H1 (cell line): ENCODE measurements around the gene TMEM245. TPM values are rescaled to one million over a fixed set of nuclear protein-coding genes. Genes with fewer than 3 reads are reported as not detected.

Experiments
- CTCF ChIA-PET: fragments of 300-600 bp; sonication (Branson Sonifier 250); formaldehyde crosslinking; loops from one replicate; lab custom pipeline; 2021; ENCODE audit not compliant: partially characterized antibody; lab: Charles Lee
- POLR2A ChIA-PET: fragments of 300-600 bp; sonication (Branson Sonifier 250); formaldehyde crosslinking; loops from one replicate; lab custom pipeline; 2021; ENCODE audit warnings: inconsistent platforms; ENCODE audit not compliant: partially characterized antibody; lab: Charles Lee
- DNase-seq, 2 experiments: peaks; one replicate each; pipeline versions ENCODE4 v3.0.0 to v3.0.0-alpha.2; 2010 to 2022; ENCODE audit warnings: low spot score in 2 of 2, low read depth in 1 of 2, mixed read lengths in 1 of 2
- FAIRE-seq: peaks from 2 replicates; lab custom pipeline; 2011; peaks lifted over from hg19 to GRCh38; lab: Jason Lieb, UNC
- H2AFZ ChIP-seq: 2 replicates; pipeline ENCODE4 v1.8.1; 2012; ENCODE audit warnings: low read length, inconsistent platforms
- H2AK5ac ChIP-seq: 2 replicates; pipeline ENCODE4 v1.6.1; 2013; ENCODE audit warnings: low read depth, low read length
- H2BK120ac ChIP-seq: replicated peaks from 2 replicates; pipeline ENCODE3; 2013; ENCODE audit warnings: low read depth, low read length, inconsistent platforms
- H2BK12ac ChIP-seq: 2 replicates; pipeline ENCODE4 v1.6.1; 2013; ENCODE audit warnings: low read depth, low read length
- H2BK15ac ChIP-seq: 2 replicates; pipeline ENCODE4 v1.6.1; 2013; ENCODE audit warnings: low read length
- H2BK20ac ChIP-seq: 2 replicates; pipeline ENCODE4 v1.6.1; 2013; ENCODE audit warnings: low read length
- H2BK5ac ChIP-seq: 2 replicates; pipeline ENCODE4 v1.6.1; 2013; ENCODE audit warnings: low read depth, low read length
- H3K14ac ChIP-seq: 2 replicates; pipeline ENCODE4 v1.6.1; 2013; ENCODE audit warnings: inconsistent platforms; ENCODE audit not compliant: insufficient read length
- H3K18ac ChIP-seq: 2 replicates; pipeline ENCODE4 v1.6.1; 2013; ENCODE audit warnings: low read length; ENCODE audit errors: extremely low read depth
- H3K23ac ChIP-seq: 2 replicates; pipeline ENCODE4 v1.6.1; 2013; ENCODE audit warnings: inconsistent platforms; ENCODE audit not compliant: insufficient read length
- H3K23me2 ChIP-seq: 2 replicates; pipeline ENCODE4 v1.6.1; 2013; ENCODE audit warnings: low read depth, low read length
- H3K27ac ChIP-seq: 2 replicates; pipeline ENCODE4 v1.6.1; 2011; ENCODE audit warnings: low read depth, low read length, inconsistent platforms
- H3K27me3 ChIP-seq, 4 experiments: replicated peaks in 1 of 4; 1 replicate in 1 of 4; 2 replicates in 3 of 4; pipeline versions ENCODE4 v1.6.1 to v1.8.1; 2011 to 2013; ENCODE audit warnings: low read length in 3 of 4, mild to moderate bottlenecking in 3 of 4, inconsistent platforms in 2 of 4, mixed read lengths in 2 of 4, moderate library complexity in 1 of 4; ENCODE audit not compliant: control insufficient read depth in 3 of 4, insufficient read depth in 3 of 4; ENCODE audit errors: extremely low read depth in 1 of 4
- H3K36me3 ChIP-seq, 4 experiments: 2 replicates each; pipeline versions ENCODE4 v1.6.1 to v1.8.1; 2011 to 2013; ENCODE audit warnings: mild to moderate bottlenecking in 4 of 4, low read length in 3 of 4, moderate library complexity in 2 of 4, control low read depth in 1 of 4, inconsistent platforms in 1 of 4; ENCODE audit not compliant: insufficient read depth in 4 of 4, control insufficient read depth in 2 of 4
- H3K4ac ChIP-seq: replicated peaks from 2 replicates; pipeline ENCODE3; 2013; ENCODE audit warnings: low read length, low read depth, mixed read lengths, inconsistent platforms; ENCODE audit not compliant: insufficient read length
- H3K4me1 ChIP-seq, 4 experiments: replicated peaks in 1 of 4; 1 replicate in 1 of 4; 2 replicates in 3 of 4; pipeline versions ENCODE4 v1.6.1 to v1.8.1; 2011 to 2013; ENCODE audit warnings: low read length in 3 of 4, inconsistent platforms in 2 of 4, mixed read lengths in 1 of 4; ENCODE audit not compliant: insufficient read depth in 4 of 4, control insufficient read depth in 3 of 4
- H3K4me2 ChIP-seq, 2 experiments: 2 replicates each; pipeline versions ENCODE4 v1.6.1 to v1.8.1; 2011 to 2013; ENCODE audit warnings: low read depth in 2 of 2, low read length in 2 of 2, control low read depth in 1 of 2, inconsistent platforms in 1 of 2, mild to moderate bottlenecking in 1 of 2; ENCODE audit not compliant: insufficient read depth in 1 of 2
- H3K4me3 ChIP-seq, 4 experiments: fragments of 200-600, 300-600 bp in 1 of 4; sonication (generic), shearing (Covaris generic), sonication (Bioruptor Twin) in 1 of 4; 2 replicates each; pipeline versions ENCODE4 v1.5.1 to v1.8.1; 2011 to 2016; ENCODE audit warnings: low read length in 4 of 4, low read depth in 3 of 4, control low read depth in 2 of 4, inconsistent platforms in 2 of 4, mild to moderate bottlenecking in 2 of 4, mixed read lengths in 1 of 4, moderate library complexity in 1 of 4; ENCODE audit not compliant: insufficient read depth in 2 of 4; ENCODE audit errors: extremely low read depth in 1 of 4
- H3K56ac ChIP-seq: replicated peaks from 2 replicates; pipeline ENCODE3; 2013; ENCODE audit warnings: low read depth, mild to moderate bottlenecking, mixed read lengths, low read length, inconsistent platforms; ENCODE audit not compliant: insufficient read length
- H3K79me1 ChIP-seq: 2 replicates; pipeline ENCODE4 v1.6.1; 2013; ENCODE audit warnings: low read depth, low read length, control low read depth
- H3K79me2 ChIP-seq, 2 experiments: 2 replicates each; pipeline versions ENCODE4 v1.6.1 to v1.8.1; 2012 to 2013; ENCODE audit warnings: low read length in 2 of 2, mild to moderate bottlenecking in 2 of 2, inconsistent platforms in 1 of 2; ENCODE audit not compliant: insufficient read depth in 2 of 2, control insufficient read depth in 1 of 2
- H3K9ac ChIP-seq, 4 experiments: replicated peaks in 1 of 4; 1 replicate in 1 of 4; 2 replicates in 3 of 4; pipeline versions ENCODE4 v1.6.1 to v1.8.1; 2011 to 2013; ENCODE audit warnings: low read depth in 3 of 4, low read length in 3 of 4, control low read depth in 2 of 4, mild to moderate bottlenecking in 2 of 4, moderate library complexity in 2 of 4, inconsistent platforms in 1 of 4; ENCODE audit errors: extremely low read depth in 1 of 4
- H3K9me3 ChIP-seq, 2 experiments: 2 replicates each; pipeline versions ENCODE4 v1.6.1 to v1.8.1; 2012 to 2013; ENCODE audit warnings: mild to moderate bottlenecking in 2 of 2, moderate library complexity in 2 of 2, control low read depth in 1 of 2, inconsistent platforms in 1 of 2, low read depth in 1 of 2, low read length in 1 of 2, mixed read lengths in 1 of 2; ENCODE audit not compliant: insufficient read depth in 2 of 2
- H4K20me1 ChIP-seq, 2 experiments: replicated peaks in 1 of 2; 2 replicates each; pipeline versions ENCODE3 to v1.8.1; 2011 to 2013; ENCODE audit warnings: inconsistent platforms in 2 of 2, low read length in 2 of 2, mild to moderate bottlenecking in 1 of 2; ENCODE audit not compliant: insufficient read depth in 2 of 2, control insufficient read depth in 1 of 2
- H4K5ac ChIP-seq: 2 replicates; pipeline ENCODE4 v1.6.1; 2013; ENCODE audit warnings: low read length, low read depth, mixed read lengths, inconsistent platforms; ENCODE audit not compliant: insufficient read length
- H4K8ac ChIP-seq: 2 replicates; pipeline ENCODE4 v1.8.0; 2013; ENCODE audit warnings: mild to moderate bottlenecking, moderate library complexity, low read length, inconsistent platforms; ENCODE audit not compliant: insufficient read depth; ENCODE audit errors: extremely low read depth
- H4K91ac ChIP-seq: replicated peaks from 2 replicates; pipeline ENCODE3; 2013; ENCODE audit warnings: low read length, mixed read lengths, inconsistent platforms; ENCODE audit not compliant: insufficient read length
- KDM4A ChIP-seq: IDR thresholded peaks from one replicate; pipeline ENCODE4 v1.7.1; 2012; ENCODE audit warnings: low read depth, mild to moderate bottlenecking, moderate library complexity, low read length, inconsistent platforms; ENCODE audit not compliant: severe bottlenecking
- PHF8 ChIP-seq: fragments of 200-600 bp; sonication (generic); conservative IDR thresholded peaks from 2 replicates; pipeline ENCODE4 v1.7.1; 2012; ENCODE audit warnings: low read depth, mild to moderate bottlenecking, inconsistent platforms, low read length, moderate library complexity
- POLR2A ChIP-seq, 2 experiments: IDR thresholded peaks; 1 replicate in 1 of 2; 2 replicates in 1 of 2; pipeline ENCODE4 v1.6.1; 2011; ENCODE audit warnings: low read depth in 2 of 2, low read length in 2 of 2, mild to moderate bottlenecking in 2 of 2; ENCODE audit errors: control extremely low read depth in 1 of 2
- TBP ChIP-seq: IDR thresholded peaks from 2 replicates; pipeline ENCODE4 v1.6.1; 2011; ENCODE audit warnings: low read depth, low read length, improper control_type of control experiment
- USF2 ChIP-seq: IDR thresholded peaks from 2 replicates; pipeline ENCODE4 v1.6.1; 2011; ENCODE audit warnings: low read length, improper control_type of control experiment
- ZNF274 ChIP-seq: IDR thresholded peaks from 2 replicates; pipeline ENCODE4 v1.7.0; 2012; ENCODE audit warnings: low read length, borderline replicate concordance; ENCODE audit errors: extremely low read depth
- WGBS, 2 experiments: shearing (Covaris generic) in 1 of 2; methylation state at CpG; one replicate each; pipeline versions ENCODE4 v1.1.6 to v1.1.7; 2013 to 2015; ENCODE audit warnings: low lambda C conversion rate in 2 of 2, mixed read lengths in 2 of 2, inconsistent platforms in 1 of 2, low coverage in 1 of 2, missing lambda C conversion rate in 1 of 2; ENCODE audit not compliant: insufficient replicate concordance in 2 of 2, insufficient coverage in 1 of 2, insufficient read length in 1 of 2; ENCODE audit errors: extremely low coverage in 1 of 2, missing lambda C conversion rate in 1 of 2; 5-methylcytosine and 5-hydroxymethylcytosine counted together
- polyA plus RNA-seq, 7 experiments: library from polyadenylated mRNA; depleted of rRNA in 3 of 7; stranded (reverse) in 5 of 7; unstranded in 2 of 7; fragments of >200 nt in 5 of 7; fragments of 200-250 nt in 2 of 7; gene quantifications; 1 replicate in 5 of 7; 2 replicates in 1 of 7; 4 replicates in 1 of 7; pipeline versions ENCODE4 v1.2.1 to v1.2.3, GENCODE V29; 2011 to 2013; ENCODE audit warnings: missing spikeins in 2 of 7, mixed read lengths in 2 of 7
- total RNA-seq: library from RNA; stranded (reverse); fragmentation: NEBNext Ultra II Directional; extraction: Animal tissue kit (Norgen Biotek cat#: 25700); gene quantifications from 2 replicates; pipeline ENCODE4 v1.2.1, GENCODE V29; 2021

The TMEM245 gene
- total and polyA plus RNA-seq, 2 of the 8 experiments (the other 6 are each of a cell fraction or from before 2014, with no cell fraction given): 44.3 to 45.8 TPM

- no peak overlapping the region for H3K27ac ChIP-seq
- 93% methylated on average over 1 of the region's 1 CpG; no CpG with 5 or more reads in 1 of the 2 experiments for WGBS, 2 experiments
- H3K4me2 ChIP-seq: no peak overlapping the region
- no peaks in the 10 kb centered on the region for H3K9me3 ChIP-seq
- H3K79me1 ChIP-seq: no peaks in the 10 kb centered on the region
- H3K4ac ChIP-seq: no peak overlapping the region
- H3K27me3 ChIP-seq: no peaks in the 10 kb centered on the region
- no peaks in the 10 kb centered on the region; the same call in 1 of the 2 replicates for H3K23me2 ChIP-seq
- H2BK15ac ChIP-seq: no peak overlapping the region
- TF ChIP-seq PHF8: no peak
- TF ChIP-seq USF2: no peak
- TF ChIP-seq TBP: no peak
- TF ChIP-seq POLR2A (IDR thresholded peaks at IDR 0.05; ENCODE audit: control extremely low read depth in 1 of 2, low read depth in 2 of 2, low read length in 2 of 2): no peak
- TF ChIP-seq KDM4A: no peak
- no peak for TF ChIP-seq ZNF274
- no peak overlapping the region for H3K14ac ChIP-seq
- no peak overlapping the region for H4K91ac ChIP-seq
- no peak for DNase-seq
- H3K4me3 ChIP-seq: no peak overlapping the region
- no peak overlapping the region for H2AFZ ChIP-seq
- H4K5ac ChIP-seq: no peak overlapping the region
- H2AK5ac ChIP-seq: no peak overlapping the region
- H4K8ac ChIP-seq: no peak overlapping the region
- H3K18ac ChIP-seq: no peak overlapping the region
- CTCF ChIA-PET: interaction anchor here (1.2 kb wide), 1 partner anchor 17 kb away, joined by 3 read pairs; no protein-coding TSS in a partner anchor
- H4K20me1 ChIP-seq: peaks cover 0 to 4% of the 10 kb centered on the region in 2 experiments
- H3K36me3 ChIP-seq: peaks cover 2 to 79% (median 44%) of the 10 kb centered on the region in 4 experiments
- H2BK120ac ChIP-seq: no peak overlapping the region
- no peak for FAIRE-seq
- H3K79me2 ChIP-seq: no peaks in the 10 kb centered on the region
- no peak overlapping the region for H2BK5ac ChIP-seq
- H2BK12ac ChIP-seq: no peak overlapping the region
- H3K9ac ChIP-seq: no peak overlapping the region
- no peak overlapping the region for H3K56ac ChIP-seq
- no peak overlapping the region for H2BK20ac ChIP-seq
- peaks cover 0 to 6% (median 0%) of the 10 kb centered on the region in 4 experiments; a peak in 1 of 7 replicates for H3K4me1 ChIP-seq
- POLR2A ChIA-PET: no interaction called here
- no peak overlapping the region for H3K23ac ChIP-seq
These were observed 68.0 kb downstream of the TMEM245 start for GRCh38 chr9:109051733-109052132.
